ENCODE results near the gene CDH6. TPM values are rescaled to one million over a fixed set of nuclear protein-coding genes. Genes with fewer than 3 reads are reported as not detected.
"Not testable (repeated sequence)": the region's sequence is repeated elsewhere in the genome, so short reads cannot be mapped to it uniquely, and the experiment has no call there.

CDH6 gene
- total RNA-seq, 1 donor from 2014 or later = 6.7 TPM

GRCh38 chr5:31322946-31323345 is 129.5 kb downstream of the CDH6 start:
- no peak for DNase-seq (ENCODE audit: extremely low read depth, low read depth, low spot score)

- DNase-seq (ENCODE audit: extremely low read depth, low read depth, low spot score) = no peak
Measured at GRCh38 chr5:31324842-31325241, 131.4 kb downstream of the CDH6 start.

- no peak for DNase-seq (ENCODE audit: extremely low read depth, low read depth, low spot score)
Measured at GRCh38 chr5:31328040-31328733, 134.7 kb downstream of the CDH6 start.

GRCh38 chr5:31329715-31330114 is 136.2 kb downstream of the CDH6 start:
- no peak for DNase-seq (ENCODE audit: extremely low read depth, low read depth, low spot score)

GRCh38 chr5:31332160-31332559 is 138.7 kb downstream of the CDH6 start:
- no peak for DNase-seq (ENCODE audit: extremely low read depth, low read depth, low spot score)

- no peak for DNase-seq (ENCODE audit: extremely low read depth, low read depth, low spot score)
Measured at GRCh38 chr5:31333475-31333874, 140.0 kb downstream of the CDH6 start.

GRCh38 chr5:31334061-31334860 is 140.8 kb downstream of the CDH6 start:
- DNase-seq (ENCODE audit: extremely low read depth, low read depth, low spot score) = no peak

GRCh38 chr5:31335456-31335855 is 142.0 kb downstream of the CDH6 start:
- no peak for DNase-seq (ENCODE audit: extremely low read depth, low read depth, low spot score)

- DNase-seq (ENCODE audit: extremely low read depth, low read depth, low spot score) = no peak
Measured at GRCh38 chr5:31343946-31344345, 150.5 kb downstream of the CDH6 start.

GRCh38 chr5:31346896-31347551 is 153.5 kb downstream of the CDH6 start:
- DNase-seq (ENCODE audit: extremely low read depth, low read depth, low spot score) = no peak

GRCh38 chr5:31347552-31347905 is 154.0 kb downstream of the CDH6 start:
- DNase-seq (ENCODE audit: extremely low read depth, low read depth, low spot score) = no peak

- DNase-seq (ENCODE audit: extremely low read depth, low read depth, low spot score) = no peak
Measured at GRCh38 chr5:31350395-31350794, 156.9 kb downstream of the CDH6 start.

GRCh38 chr5:31355337-31355736 is 161.9 kb downstream of the CDH6 start:
- DNase-seq (ENCODE audit: extremely low read depth, low read depth, low spot score) = no peak

- no peak for DNase-seq (ENCODE audit: extremely low read depth, low read depth, low spot score)
Measured at GRCh38 chr5:31357038-31357437, 163.6 kb downstream of the CDH6 start.

GRCh38 chr5:31359839-31360238 is 166.4 kb downstream of the CDH6 start:
- DNase-seq (ENCODE audit: extremely low read depth, low read depth, low spot score) = no peak

GRCh38 chr5:31361234-31361633 is 167.7 kb downstream of the CDH6 start:
- DNase-seq (ENCODE audit: extremely low read depth, low read depth, low spot score) = no peak

GRCh38 chr5:31361704-31362528 is 168.4 kb downstream of the CDH6 start:
- DNase-seq (ENCODE audit: extremely low read depth, low read depth, low spot score) = not testable (repeated sequence)

GRCh38 chr5:31362529-31362900 is 169.0 kb downstream of the CDH6 start:
- DNase-seq (ENCODE audit: extremely low read depth, low read depth, low spot score) = no peak

GRCh38 chr5:31362931-31363568 is 169.6 kb downstream of the CDH6 start:
- no peak for DNase-seq (ENCODE audit: extremely low read depth, low read depth, low spot score)

- no peak for DNase-seq (ENCODE audit: extremely low read depth, low read depth, low spot score)
Measured at GRCh38 chr5:31364881-31365636, 171.6 kb downstream of the CDH6 start.
